Neural progenitor cell (in vitro differentiated cells): Measurements from ENCODE around the gene MGST3.

Experiments used
- EZH2 ChIP-seq: fragments of 200-600 bp; sonication (generic); IDR thresholded peaks from 2 replicates; pipeline ENCODE4 v1.6.1; 2017; ENCODE audit warnings: antibody characterized with exemption, mild to moderate bottlenecking, moderate library complexity
- EZH2phosphoT487 ChIP-seq: fragments of 200-600 bp; sonication (generic); IDR thresholded peaks from 2 replicates; pipeline ENCODE4 v1.6.1; 2017; ENCODE audit warnings: antibody characterized with exemption
- TF ChIP-seq, protein P1 (sequence below): fragments of 200-600 bp; sonication (generic); IDR thresholded peaks from 2 replicates; pipeline ENCODE4 v1.5.1; 2017; ENCODE audit warnings: antibody characterized with exemption, mild to moderate bottlenecking

DNA sequence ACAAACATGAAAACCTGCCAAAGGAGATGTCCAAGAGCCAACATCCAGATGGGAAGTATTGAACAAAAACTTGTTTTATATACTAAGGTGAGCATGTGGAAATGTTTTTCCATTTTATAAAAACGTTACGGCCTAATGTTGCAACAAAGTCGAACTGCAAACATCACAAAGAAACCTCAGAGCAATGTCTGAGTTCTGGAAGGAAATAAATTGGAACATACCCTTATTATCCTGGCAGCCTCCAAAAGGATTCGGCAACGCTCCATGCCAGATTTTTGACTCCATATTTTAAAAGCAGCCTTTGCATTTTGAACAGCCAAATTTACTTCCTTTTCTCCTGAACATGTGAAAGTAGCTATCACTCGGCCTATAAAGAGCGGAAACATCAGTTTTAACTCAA lies 64.0 kb downstream of the MGST3 start:
- TF ChIP-seq, protein P1, sequence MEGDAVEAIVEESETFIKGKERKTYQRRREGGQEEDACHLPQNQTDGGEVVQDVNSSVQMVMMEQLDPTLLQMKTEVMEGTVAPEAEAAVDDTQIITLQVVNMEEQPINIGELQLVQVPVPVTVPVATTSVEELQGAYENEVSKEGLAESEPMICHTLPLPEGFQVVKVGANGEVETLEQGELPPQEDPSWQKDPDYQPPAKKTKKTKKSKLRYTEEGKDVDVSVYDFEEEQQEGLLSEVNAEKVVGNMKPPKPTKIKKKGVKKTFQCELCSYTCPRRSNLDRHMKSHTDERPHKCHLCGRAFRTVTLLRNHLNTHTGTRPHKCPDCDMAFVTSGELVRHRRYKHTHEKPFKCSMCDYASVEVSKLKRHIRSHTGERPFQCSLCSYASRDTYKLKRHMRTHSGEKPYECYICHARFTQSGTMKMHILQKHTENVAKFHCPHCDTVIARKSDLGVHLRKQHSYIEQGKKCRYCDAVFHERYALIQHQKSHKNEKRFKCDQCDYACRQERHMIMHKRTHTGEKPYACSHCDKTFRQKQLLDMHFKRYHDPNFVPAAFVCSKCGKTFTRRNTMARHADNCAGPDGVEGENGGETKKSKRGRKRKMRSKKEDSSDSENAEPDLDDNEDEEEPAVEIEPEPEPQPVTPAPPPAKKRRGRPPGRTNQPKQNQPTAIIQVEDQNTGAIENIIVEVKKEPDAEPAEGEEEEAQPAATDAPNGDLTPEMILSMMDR: no peak
- TF ChIP-seq EZH2 (no peak), EZH2phosphoT487 (no peak)
